Measurements from ENCODE around the gene CUEDC1. TPM values are rescaled to one million over a fixed set of nuclear protein-coding genes. Genes with fewer than 3 reads are reported as not detected.
"Not testable (repeated sequence)": the region's sequence is repeated elsewhere in the genome, so short reads cannot be mapped to it uniquely, and the experiment has no call there.

Gene CUEDC1
- total RNA-seq, 2 experiments from 2014 or later: 0.29 to 0.40 TPM

DNA sequence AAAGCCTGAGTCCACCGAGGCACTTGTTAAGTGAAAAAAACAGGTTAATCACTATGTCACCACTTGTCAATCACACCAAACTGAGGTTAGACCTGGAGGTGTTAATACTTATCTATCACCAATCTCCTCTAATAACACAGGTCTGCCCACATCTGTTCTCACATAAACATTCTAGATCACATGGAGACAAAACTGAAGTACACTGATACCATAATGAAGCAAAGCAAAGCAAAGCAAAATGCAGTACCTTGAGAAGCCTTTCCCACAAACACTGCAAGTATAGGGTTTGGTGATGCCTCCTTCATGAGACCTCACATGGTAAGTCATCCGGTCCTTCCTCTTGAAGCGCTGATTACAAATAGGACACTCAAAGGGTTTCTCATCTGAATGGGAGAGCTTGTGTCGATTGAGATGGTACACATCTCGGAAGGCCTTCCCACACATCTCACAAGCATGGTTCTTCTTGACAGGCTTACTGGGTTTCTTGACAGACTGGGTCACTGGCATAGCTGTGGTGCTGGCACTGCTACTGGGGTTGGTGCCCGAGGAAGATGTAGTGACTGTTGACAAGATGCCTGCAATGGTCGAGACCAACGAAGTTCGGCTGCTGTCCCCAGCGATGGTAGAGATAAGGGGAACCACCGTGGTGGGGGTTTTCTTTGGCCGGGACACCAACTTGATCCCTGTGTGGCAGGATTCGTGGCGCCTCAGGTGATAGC, 27.4 kb upstream of the CUEDC1 start:
- ChIA-PET CTCF (interaction anchor here (1.0 to 3.1 kb wide), 7 partner anchors 11 to 190 kb away, joined by 3 to 16 read pairs (median 5); no protein-coding TSS in a partner anchor), POLR2A (interaction anchor here (0.6 to 1.7 kb wide), 4 partner anchors 12 to 24 kb away, joined by 3 to 9 read pairs (median 3); no protein-coding TSS in a partner anchor)
- peak overlapping the region; percentile 14 for H3K27ac Mint-ChIP-seq
- intact Hi-C loops (cut with micrococcal nuclease): no loop called here
- no peaks in the 10 kb centered on the region for H3K27me3 Mint-ChIP-seq
- TF ChIP-seq, protein P1, sequence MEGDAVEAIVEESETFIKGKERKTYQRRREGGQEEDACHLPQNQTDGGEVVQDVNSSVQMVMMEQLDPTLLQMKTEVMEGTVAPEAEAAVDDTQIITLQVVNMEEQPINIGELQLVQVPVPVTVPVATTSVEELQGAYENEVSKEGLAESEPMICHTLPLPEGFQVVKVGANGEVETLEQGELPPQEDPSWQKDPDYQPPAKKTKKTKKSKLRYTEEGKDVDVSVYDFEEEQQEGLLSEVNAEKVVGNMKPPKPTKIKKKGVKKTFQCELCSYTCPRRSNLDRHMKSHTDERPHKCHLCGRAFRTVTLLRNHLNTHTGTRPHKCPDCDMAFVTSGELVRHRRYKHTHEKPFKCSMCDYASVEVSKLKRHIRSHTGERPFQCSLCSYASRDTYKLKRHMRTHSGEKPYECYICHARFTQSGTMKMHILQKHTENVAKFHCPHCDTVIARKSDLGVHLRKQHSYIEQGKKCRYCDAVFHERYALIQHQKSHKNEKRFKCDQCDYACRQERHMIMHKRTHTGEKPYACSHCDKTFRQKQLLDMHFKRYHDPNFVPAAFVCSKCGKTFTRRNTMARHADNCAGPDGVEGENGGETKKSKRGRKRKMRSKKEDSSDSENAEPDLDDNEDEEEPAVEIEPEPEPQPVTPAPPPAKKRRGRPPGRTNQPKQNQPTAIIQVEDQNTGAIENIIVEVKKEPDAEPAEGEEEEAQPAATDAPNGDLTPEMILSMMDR (IDR thresholded peaks at IDR 0.05): no peak
- DNase-seq (no peak), ATAC-seq (peak; percentile 6)
- H3K9me3 Mint-ChIP-seq: no peaks in the 10 kb centered on the region
- H3K4me1 Mint-ChIP-seq (ENCODE audit: low read depth): peaks cover 60% of the 10 kb centered on the region
- peaks cover 47% of the 10 kb centered on the region for H3K36me3 Mint-ChIP-seq (ENCODE audit: low read depth)
- no peak overlapping the region for H3K4me3 Mint-ChIP-seq

DNA sequence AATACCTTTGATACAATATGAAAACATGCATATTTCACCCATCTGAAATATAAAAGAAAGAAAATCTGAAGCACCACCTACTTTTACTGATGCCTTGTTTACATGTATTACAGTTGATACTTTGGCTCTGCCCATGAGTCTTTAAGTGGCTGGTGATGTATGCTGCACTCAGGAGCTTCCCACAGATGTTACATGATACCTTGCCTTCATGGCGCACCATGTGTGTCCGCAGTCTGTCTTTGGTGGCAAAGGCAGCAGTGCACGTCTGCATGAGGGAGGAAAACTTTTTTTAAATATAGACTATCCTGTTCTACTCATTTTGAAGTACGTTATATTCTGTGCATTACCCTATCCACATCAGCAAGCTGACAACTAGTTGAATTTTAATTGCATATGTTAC, 25.3 kb upstream of the CUEDC1 start:
- H3K27ac Mint-ChIP-seq: no peak overlapping the region
- H3K9me3 Mint-ChIP-seq: no peaks in the 10 kb centered on the region
- H3K4me3 Mint-ChIP-seq: no peak overlapping the region
- TF ChIP-seq, protein P1 (IDR thresholded peaks at IDR 0.05): no peak
- ATAC-seq (no peak), DNase-seq (no peak)
- ChIA-PET CTCF (interaction anchor here (0.9 to 3.1 kb wide), 5 partner anchors 10 to 133 kb away, joined by 3 to 16 read pairs (median 4); no protein-coding TSS in a partner anchor), POLR2A (interaction anchor here (1.4 to 1.6 kb wide), 2 partner anchors 13 to 15 kb away, joined by 3 to 5 read pairs; no protein-coding TSS in a partner anchor)
- intact Hi-C loops (cut with micrococcal nuclease): no loop called here
- peaks cover 58% of the 10 kb centered on the region for H3K36me3 Mint-ChIP-seq (ENCODE audit: low read depth)
- peaks cover 47% of the 10 kb centered on the region for H3K4me1 Mint-ChIP-seq (ENCODE audit: low read depth)
- H3K27me3 Mint-ChIP-seq: no peaks in the 10 kb centered on the region

DNA sequence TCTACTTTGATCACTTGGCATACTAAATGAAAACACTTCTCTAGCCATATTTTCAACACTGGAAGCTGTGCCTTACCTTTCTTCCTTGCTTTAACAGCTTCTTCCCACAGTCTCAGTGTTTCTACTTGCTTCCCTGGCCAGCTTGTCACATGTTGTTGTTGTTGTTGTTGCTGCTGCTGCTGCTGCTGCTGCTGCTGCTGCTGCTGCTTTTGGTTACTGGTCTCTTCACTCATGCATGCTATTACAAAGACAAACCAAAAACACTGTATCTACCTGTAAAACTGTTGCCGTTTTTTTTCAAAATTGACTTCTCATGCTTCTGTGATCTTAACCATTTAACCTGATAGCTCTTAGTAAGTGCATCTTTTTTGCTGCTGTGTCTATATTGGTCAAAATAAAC, 23.9 kb upstream of the CUEDC1 start:
- POLR2A ChIA-PET: interaction anchor here (0.7 kb wide), 1 partner anchor 24 kb away, joined by 3 read pairs; no protein-coding TSS in a partner anchor
- Mint-ChIP-seq H3K9me3 (no peaks in the 10 kb centered on the region), H3K36me3 (ENCODE audit: low read depth) (peaks cover 56% of the 10 kb centered on the region), H3K4me3 (no peak overlapping the region), H3K27ac (peak overlapping the region; percentile 13), H3K27me3 (no peaks in the 10 kb centered on the region), H3K4me1 (ENCODE audit: low read depth) (peaks cover 32% of the 10 kb centered on the region)
- DNase-seq (no peak), ATAC-seq (no peak)
- CTCF ChIA-PET: no interaction called here
- intact Hi-C loops (cut with micrococcal nuclease): no loop called here
- TF ChIP-seq, protein P1 (IDR thresholded peaks at IDR 0.05): no peak

DNA sequence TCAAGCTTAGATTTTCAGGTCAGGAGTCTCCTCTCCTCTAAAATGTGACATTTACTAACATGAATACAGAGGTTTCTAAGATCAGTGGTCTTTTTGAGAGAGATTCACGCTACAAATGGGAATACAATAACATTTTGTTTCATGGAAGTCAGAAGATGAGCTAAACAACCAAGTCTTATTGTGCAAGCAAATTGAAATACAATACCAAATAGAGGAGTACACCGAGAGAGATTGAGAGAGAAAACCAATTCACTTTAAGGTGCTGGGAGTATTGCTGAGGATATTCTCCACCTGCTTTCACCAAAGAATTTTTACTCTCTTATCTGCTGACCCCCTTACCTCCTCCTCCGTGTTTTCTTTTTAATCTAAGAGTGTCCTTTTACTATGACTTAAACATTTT, 21.4 kb upstream of the CUEDC1 start:
- peaks cover 41% of the 10 kb centered on the region for H3K36me3 Mint-ChIP-seq (ENCODE audit: low read depth)
- TF ChIP-seq, protein P1 (IDR thresholded peaks at IDR 0.05): no peak
- DNase-seq (no peak), ATAC-seq (no peak)
- H3K27me3 Mint-ChIP-seq: no peaks in the 10 kb centered on the region
- H3K4me3 Mint-ChIP-seq: no peak overlapping the region
- H3K4me1 Mint-ChIP-seq (ENCODE audit: low read depth): peaks cover 7% of the 10 kb centered on the region
- H3K27ac Mint-ChIP-seq: peak overlapping the region; percentile 40
- ChIA-PET POLR2A (interaction anchor here (0.8 to 1.8 kb wide), 4 partner anchors 8 to 126 kb away, joined by 3 to 4 read pairs (median 4); no protein-coding TSS in a partner anchor), CTCF (interaction anchor here (1.4 to 2.4 kb wide), 3 partner anchors 23 to 118 kb away, joined by 4 to 7 read pairs (median 5); no protein-coding TSS in a partner anchor)
- intact Hi-C loops (cut with micrococcal nuclease): no loop called here
- no peaks in the 10 kb centered on the region for H3K9me3 Mint-ChIP-seq

DNA sequence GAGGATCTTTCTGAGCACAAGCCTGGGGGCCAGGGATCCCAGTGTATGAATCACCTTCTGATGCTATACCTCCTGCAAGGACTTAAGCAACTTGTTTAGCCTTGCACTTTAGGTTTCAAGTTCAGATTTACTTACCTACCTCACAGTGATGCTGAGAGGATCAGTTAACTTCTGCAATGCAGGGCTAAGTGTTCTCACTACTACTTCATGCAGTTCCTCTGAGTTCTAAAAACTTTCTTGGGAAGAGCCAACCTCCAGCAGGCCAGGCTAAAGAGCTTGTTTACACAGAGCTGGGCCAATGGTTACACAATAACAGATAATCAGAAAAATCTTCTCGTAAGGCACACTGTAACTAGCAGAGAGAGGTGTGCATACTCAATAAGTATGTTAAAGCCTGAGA, 19.8 kb upstream of the CUEDC1 start:
- Mint-ChIP-seq H3K4me3 (no peak overlapping the region), H3K9me3 (no peaks in the 10 kb centered on the region), H3K36me3 (ENCODE audit: low read depth) (peaks cover 32% of the 10 kb centered on the region), H3K4me1 (ENCODE audit: low read depth) (peaks cover 4% of the 10 kb centered on the region), H3K27ac (no peak overlapping the region), H3K27me3 (no peaks in the 10 kb centered on the region)
- ChIA-PET POLR2A (no interaction called here), CTCF (interaction anchor here (0.7 to 2.4 kb wide), 4 partner anchors 24 to 137 kb away, joined by 3 to 7 read pairs (median 4); no protein-coding TSS in a partner anchor)
- intact Hi-C loops (cut with micrococcal nuclease): no loop called here
- TF ChIP-seq, protein P1 (IDR thresholded peaks at IDR 0.05): no peak
- ATAC-seq (no peak), DNase-seq (no peak)

DNA sequence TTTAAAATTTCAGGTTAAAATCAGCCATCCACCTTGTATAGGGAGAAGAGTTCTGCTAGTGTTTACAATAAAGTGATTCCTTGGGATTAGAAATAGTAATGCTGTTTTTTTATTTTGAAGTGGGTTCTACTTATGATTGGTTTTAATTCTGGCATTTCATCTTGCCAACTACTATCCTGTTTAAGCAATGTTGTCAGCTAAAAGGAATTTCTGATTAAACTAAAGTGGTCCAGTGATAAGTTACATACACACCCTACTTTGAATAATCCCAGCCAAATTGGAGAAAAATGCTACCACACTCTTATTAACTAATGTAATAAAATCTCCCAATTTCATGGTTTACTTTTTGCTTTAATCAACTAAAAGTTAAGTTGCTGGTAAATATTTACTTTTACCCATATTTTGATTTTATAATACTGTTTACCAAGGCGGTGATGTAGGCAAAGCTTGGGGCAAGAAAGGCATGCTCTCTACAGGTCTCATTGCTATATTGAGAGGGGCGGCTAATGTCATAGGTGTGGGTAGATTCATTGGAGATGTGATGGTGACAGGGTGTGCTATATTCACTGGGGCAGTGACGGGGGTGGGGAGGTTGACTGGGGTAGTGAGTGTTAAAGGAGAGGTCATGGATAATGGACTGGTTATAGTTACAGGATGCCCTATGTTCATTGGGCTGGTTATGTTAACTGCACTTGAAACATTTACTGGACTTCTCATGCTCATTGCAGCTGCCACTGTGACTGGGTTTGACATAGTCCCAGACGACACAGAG, 19.0 kb upstream of the CUEDC1 start:
- H3K27me3 Mint-ChIP-seq; intact Hi-C loops (cut with micrococcal nuclease); H3K27ac Mint-ChIP-seq; H3K4me3 Mint-ChIP-seq; H3K9me3 Mint-ChIP-seq; H3K4me1 Mint-ChIP-seq (ENCODE audit: low read depth); ATAC-seq; DNase-seq: not testable (repeated sequence)
- ChIA-PET POLR2A (interaction anchor here (0.8 kb wide), 1 partner anchor 22 kb away, joined by 3 read pairs; no protein-coding TSS in a partner anchor), CTCF (interaction anchor here (0.7 to 2.4 kb wide), 4 partner anchors 25 to 138 kb away, joined by 3 to 7 read pairs (median 4); no protein-coding TSS in a partner anchor)
- peaks cover 32% of the 10 kb centered on the region for H3K36me3 Mint-ChIP-seq (ENCODE audit: low read depth)
